GM23338 (cell line): ENCODE results near the gene MT1E. TPM values are rescaled to one million over a fixed set of nuclear protein-coding genes. Genes with fewer than 3 reads are reported as not detected.

Experiments
- ATAC-seq: fragments of 200-7000 bp; cut with Tn5 transposase; 3 replicates; pipeline ENCODE4 v1.9.1; 2020
- DNase-seq: peaks from one replicate; pipeline ENCODE4 v3.0.0-alpha.2; 2015; ENCODE audit warnings: low spot score
- H2AFZ ChIP-seq: fragments of 200-600 bp; sonication (generic); 2 replicates; pipeline ENCODE4 v1.8.0; 2016; ENCODE audit warnings: antibody characterized with exemption, mild to moderate bottlenecking, moderate library complexity
- H3F3A ChIP-seq: fragments of 200-600 bp; sonication (generic); replicated peaks from 2 replicates; pipeline ENCODE4 v1.8.0; 2017; ENCODE audit warnings: antibody characterized with exemption, mixed run types, low read depth
- H3K27ac ChIP-seq: fragments of 200-600 bp; sonication (generic); 2 replicates; pipeline ENCODE4 v1.6.1; 2016; ENCODE audit warnings: low read depth
- H3K27me3 ChIP-seq: fragments of 200-600 bp; sonication (generic); 2 replicates; pipeline ENCODE4 v1.8.0; 2016; ENCODE audit warnings: mild to moderate bottlenecking, mixed run types, moderate library complexity; ENCODE audit not compliant: insufficient read depth
- H3K36me3 ChIP-seq: fragments of 200-600 bp; sonication (generic); 2 replicates; pipeline ENCODE4 v1.8.0; 2016; ENCODE audit warnings: mild to moderate bottlenecking; ENCODE audit not compliant: insufficient read depth
- H3K4me1 ChIP-seq: fragments of 200-600 bp; sonication (generic); 2 replicates; pipeline ENCODE4 v1.8.0; 2016; ENCODE audit warnings: mild to moderate bottlenecking, moderate library complexity; ENCODE audit not compliant: insufficient read depth
- H3K4me2 ChIP-seq: fragments of 200-600 bp; sonication (generic); 2 replicates; pipeline ENCODE4 v1.7.1; 2017; ENCODE audit warnings: mixed run types
- H3K4me3 ChIP-seq: fragments of 200-600 bp; sonication (generic); 2 replicates; pipeline ENCODE4 v1.6.1; 2016; ENCODE audit warnings: mixed run types
- H3K79me2 ChIP-seq: fragments of 200-600 bp; sonication (generic); replicated peaks from 2 replicates; pipeline ENCODE4 v1.8.0; 2017; ENCODE audit warnings: mild to moderate bottlenecking; ENCODE audit not compliant: insufficient read depth
- H3K9me2 ChIP-seq: fragments of 200-600 bp; sonication (generic); 2 replicates; pipeline ENCODE4 v1.8.0; 2017; ENCODE audit not compliant: insufficient read depth
- H4K20me1 ChIP-seq: fragments of 200-600 bp; sonication (generic); replicated peaks from 2 replicates; pipeline ENCODE4 v1.8.0; 2017; ENCODE audit warnings: mild to moderate bottlenecking; ENCODE audit not compliant: insufficient read depth
- H3K27ac Mint-ChIP-seq: 2 replicates; pipeline ENCODE4 v1.8.0; 2020; ENCODE audit warnings: inconsistent platforms, mild to moderate bottlenecking, moderate library complexity, mixed read lengths
- H3K27me3 Mint-ChIP-seq: 3 replicates; pipeline ENCODE4 v1.8.0; 2022; ENCODE audit warnings: low read depth, mild to moderate bottlenecking, moderate library complexity, mixed read lengths, inconsistent platforms; ENCODE audit not compliant: insufficient read depth, poor library complexity
- H3K36me3 Mint-ChIP-seq: 3 replicates; pipeline ENCODE4 v1.8.0; 2021; ENCODE audit warnings: low read depth, mild to moderate bottlenecking, inconsistent platforms, moderate library complexity, mixed read lengths
- H3K4me1 Mint-ChIP-seq: 3 replicates; pipeline ENCODE4 v1.8.0; 2020; ENCODE audit warnings: mild to moderate bottlenecking, inconsistent platforms, mixed read lengths
- H3K4me3 Mint-ChIP-seq: 3 replicates; pipeline ENCODE4 v1.8.0; 2021; ENCODE audit warnings: moderate library complexity, mild to moderate bottlenecking, inconsistent platforms, mixed read lengths
- H3K9me3 Mint-ChIP-seq: 3 replicates; pipeline ENCODE4 v1.8.0; 2020; ENCODE audit warnings: moderate library complexity, mild to moderate bottlenecking, inconsistent platforms, mixed read lengths
- CREB1 ChIP-seq: fragments of 250-450 bp; sonication (Bioruptor Pico); IDR thresholded peaks from 2 replicates; pipeline ENCODE4 v1.5.0; 2020; ENCODE audit warnings: low read depth, mild to moderate bottlenecking, moderate library complexity
- CTCF ChIP-seq, 2 experiments: fragments of 200-600 bp in 1 of 2; sonication (generic) in 1 of 2; conservative IDR thresholded peaks; 2 replicates each; pipeline versions ENCODE4 v1.5.1 to v1.6.1; 2016 to 2017; ENCODE audit warnings: antibody characterized with exemption in 2 of 2, low read depth in 2 of 2, mild to moderate bottlenecking in 2 of 2, moderate library complexity in 1 of 2
- ETS1 ChIP-seq: IDR thresholded peaks from 2 replicates; pipeline ENCODE4 v1.6.1; 2016; ENCODE audit warnings: antibody characterized with exemption
- EZH2 ChIP-seq: fragments of 200-600 bp; sonication (generic); IDR thresholded peaks from one replicate; pipeline ENCODE4 v1.8.0; 2017; ENCODE audit warnings: antibody characterized with exemption, mild to moderate bottlenecking, low read depth; ENCODE audit not compliant: unreplicated experiment
- EZH2phosphoT487 ChIP-seq: fragments of 200-600 bp; sonication (generic); IDR thresholded peaks from one replicate; pipeline ENCODE4 v1.8.1; 2018; ENCODE audit warnings: antibody characterized with exemption; ENCODE audit not compliant: unreplicated experiment
- JUNB ChIP-seq: IDR thresholded peaks from one replicate; pipeline ENCODE4 v1.6.1; 2016; ENCODE audit warnings: antibody characterized with exemption; ENCODE audit not compliant: unreplicated experiment
- NANOG ChIP-seq: IDR thresholded peaks from 2 replicates; pipeline ENCODE4 v1.6.1; 2016; ENCODE audit warnings: antibody characterized with exemption, borderline replicate concordance
- POLR2AphosphoS5 ChIP-seq: IDR thresholded peaks from 2 replicates; pipeline ENCODE4 v1.6.1; 2016; ENCODE audit warnings: antibody characterized with exemption, low read depth
- REST ChIP-seq: IDR thresholded peaks from one replicate; pipeline ENCODE4 v1.6.1; 2018; ENCODE audit warnings: antibody characterized with exemption; ENCODE audit not compliant: unreplicated experiment
- STAT1 ChIP-seq: IDR thresholded peaks from one replicate; pipeline ENCODE4 v1.6.1; 2016; ENCODE audit warnings: antibody characterized with exemption; ENCODE audit not compliant: unreplicated experiment
- ZNF114 ChIP-seq: fragments of 250-450 bp; sonication (Bioruptor Pico); IDR thresholded peaks from 2 replicates; pipeline ENCODE4 v1.5.0; 2020; ENCODE audit warnings: mild to moderate bottlenecking, moderate library complexity
- ZNF331 ChIP-seq: fragments of 250-450 bp; sonication (Bioruptor Pico); IDR thresholded peaks from 2 replicates; pipeline ENCODE4 v1.5.0; 2020; ENCODE audit warnings: low read depth, mild to moderate bottlenecking, moderate library complexity
- ZNF462 ChIP-seq: fragments of 250-450 bp; sonication (Bioruptor Pico); IDR thresholded peaks from 2 replicates; pipeline ENCODE4 v1.5.0; 2020; ENCODE audit warnings: mild to moderate bottlenecking, moderate library complexity
- polyA plus RNA-seq: library from polyadenylated mRNA; unstranded; fragments of >200 nt; fragmentation: Nextera tagmentation; extraction: Ambion mirVana; gene quantifications from 2 replicates; pipeline ENCODE4 v1.2.1, GENCODE V29; 2016
- total RNA-seq: library from RNA; depleted of rRNA; stranded (reverse); fragments of >200 nt; shearing (Covaris generic); gene quantifications from 2 replicates; pipeline ENCODE4 v1.2.3, GENCODE V29; 2014

MT1E gene
- total and polyA plus RNA-seq, 2 experiments from 2014 or later: 31.0 to 121 TPM

- DNase-seq (no peak), ATAC-seq (no peak)
- no peaks in the 10 kb centered on the region for H3K4me1 ChIP-seq
- H3F3A ChIP-seq: no peaks in the 10 kb centered on the region
- no peaks in the 10 kb centered on the region for H3K36me3 ChIP-seq
- H4K20me1 ChIP-seq: no peaks in the 10 kb centered on the region
- H3K4me1 Mint-ChIP-seq: peaks cover 3% of the 10 kb centered on the region
- no peaks in the 10 kb centered on the region for H3K36me3 Mint-ChIP-seq
- no peak overlapping the region for H3K4me3 ChIP-seq
- peaks cover 31% of the 10 kb centered on the region for H3K27me3 ChIP-seq
- no peak overlapping the region for H3K27ac Mint-ChIP-seq
- H3K27ac ChIP-seq: no peak overlapping the region
- no peak overlapping the region for H2AFZ ChIP-seq
- no peaks in the 10 kb centered on the region for H3K9me2 ChIP-seq
- no peak overlapping the region for H3K4me2 ChIP-seq
- no peaks in the 10 kb centered on the region for H3K79me2 ChIP-seq
- H3K9me3 Mint-ChIP-seq: no peaks in the 10 kb centered on the region
- TF ChIP-seq NANOG: no peak
- no peak for TF ChIP-seq EZH2
- no peak for TF ChIP-seq EZH2phosphoT487
- no peak for TF ChIP-seq ZNF331 (CRISPR knock-in tag)
- no peak for TF ChIP-seq CREB1 (CRISPR knock-in tag)
- TF ChIP-seq CTCF (conservative IDR thresholded peaks at IDR 0.05; ENCODE audit: low read depth in 2 of 2): no peak
- TF ChIP-seq JUNB: no peak
- TF ChIP-seq ETS1: no peak
- TF ChIP-seq ZNF462: no peak
- no peak for TF ChIP-seq POLR2AphosphoS5
- no peak for TF ChIP-seq STAT1
- TF ChIP-seq ZNF114 (CRISPR knock-in tag): no peak
- TF ChIP-seq REST: no peak
- H3K4me3 Mint-ChIP-seq: no peak overlapping the region
- peaks cover 42% of the 10 kb centered on the region for H3K27me3 Mint-ChIP-seq
Measured at GRCh38 chr16:56584276-56584675, 41.3 kb upstream of the MT1E start.
